ENCODE measurements around the gene OPCML. TPM values are rescaled to one million over a fixed set of nuclear protein-coding genes. Genes with fewer than 3 reads are reported as not detected.

The OPCML gene
- total and polyA plus RNA-seq, 4 donors = under 0.01 to 0.01 TPM; not detected in 2

DNA sequence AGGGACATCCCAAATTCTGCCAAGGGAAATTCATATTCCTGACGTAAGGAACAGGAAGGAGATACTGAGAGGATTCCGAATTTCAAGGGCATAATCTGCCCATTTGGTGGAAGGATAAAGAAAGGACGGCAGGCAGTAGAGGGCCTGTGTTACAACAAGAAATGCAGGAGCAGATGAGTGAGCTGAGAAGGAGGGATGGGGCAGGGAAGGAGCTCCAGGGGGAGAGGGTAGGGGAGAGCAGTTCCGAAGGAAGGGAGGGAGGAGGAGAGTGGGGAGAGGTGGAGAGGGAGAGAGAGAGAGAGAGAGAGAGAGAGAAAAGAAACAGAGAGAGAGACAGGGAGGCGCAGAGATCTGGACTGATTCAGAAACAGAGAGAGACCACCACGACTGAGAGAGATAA, 843 bp downstream of the OPCML start:
- H3K9ac ChIP-seq (ENCODE audit: low read depth in 1 of 2, low read length in 2 of 2) = no peak overlapping the region
- TF ChIP-seq RAD21 (IDR thresholded peaks at IDR 0.05) (no peak), REST (IDR thresholded peaks at IDR 0.05) (no peak), CTCF (IDR thresholded peaks at IDR 0.05; ENCODE audit: low read depth, low read length, missing input control) (no peak), HNF4G (IDR thresholded peaks at IDR 0.05) (no peak), ATF3 (IDR thresholded peaks at IDR 0.05) (no peak), NR2F2 (IDR thresholded peaks at IDR 0.05) (no peak), SP1 (IDR thresholded peaks at IDR 0.05) (no peak), FOXA2 (IDR thresholded peaks at IDR 0.05) (no peak), JUND (IDR thresholded peaks at IDR 0.05) (no peak), EGR1 (IDR thresholded peaks at IDR 0.05; ENCODE audit: low read depth in 2 of 2) (no peak), FOXA1 (IDR thresholded peaks at IDR 0.05) (no peak), RXRA (IDR thresholded peaks at IDR 0.05) (no peak), TAF1 (conservative IDR thresholded peaks at IDR 0.05) (no peak), HNF4A (conservative IDR thresholded peaks at IDR 0.05) (no peak), MAX (IDR thresholded peaks at IDR 0.05) (no peak), YY1 (IDR thresholded peaks at IDR 0.05) (no peak), GABPA (IDR thresholded peaks at IDR 0.05 in 1 of 2, conservative IDR thresholded peaks at IDR 0.05 in 1 of 2) (no peak)
- TF ChIP-seq, protein P1, sequence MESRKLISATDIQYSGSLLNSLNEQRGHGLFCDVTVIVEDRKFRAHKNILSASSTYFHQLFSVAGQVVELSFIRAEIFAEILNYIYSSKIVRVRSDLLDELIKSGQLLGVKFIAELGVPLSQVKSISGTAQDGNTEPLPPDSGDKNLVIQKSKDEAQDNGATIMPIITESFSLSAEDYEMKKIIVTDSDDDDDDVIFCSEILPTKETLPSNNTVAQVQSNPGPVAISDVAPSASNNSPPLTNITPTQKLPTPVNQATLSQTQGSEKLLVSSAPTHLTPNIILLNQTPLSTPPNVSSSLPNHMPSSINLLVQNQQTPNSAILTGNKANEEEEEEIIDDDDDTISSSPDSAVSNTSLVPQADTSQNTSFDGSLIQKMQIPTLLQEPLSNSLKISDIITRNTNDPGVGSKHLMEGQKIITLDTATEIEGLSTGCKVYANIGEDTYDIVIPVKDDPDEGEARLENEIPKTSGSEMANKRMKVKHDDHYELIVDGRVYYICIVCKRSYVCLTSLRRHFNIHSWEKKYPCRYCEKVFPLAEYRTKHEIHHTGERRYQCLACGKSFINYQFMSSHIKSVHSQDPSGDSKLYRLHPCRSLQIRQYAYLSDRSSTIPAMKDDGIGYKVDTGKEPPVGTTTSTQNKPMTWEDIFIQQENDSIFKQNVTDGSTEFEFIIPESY (IDR thresholded peaks at IDR 0.05) = no peak
- DNase-seq (ENCODE audit: low spot score) = no peak
- no peaks in the 10 kb centered on the region for H3K36me3 ChIP-seq (ENCODE audit: control insufficient read depth in 4 of 4, insufficient read depth in 3 of 4, low read depth in 1 of 4, low read length in 3 of 4)
- H3K4me3 ChIP-seq (ENCODE audit: low read depth in 1 of 3, low read length in 3 of 3) = no peak overlapping the region
- peaks cover 0 to 2% (median 0%) of the 10 kb centered on the region in 4 donors for H3K4me1 ChIP-seq (ENCODE audit: control insufficient read depth in 4 of 4, insufficient read depth in 4 of 4, low read length in 3 of 4)
- H3K9me3 ChIP-seq (ENCODE audit: control insufficient read depth in 4 of 4, low read length in 3 of 4) = no peaks in the 10 kb centered on the region
- H3K27me3 ChIP-seq (ENCODE audit: control insufficient read depth in 4 of 4, insufficient read depth in 4 of 4, low read length in 3 of 4) = peaks cover 0 to 17% (median 6%) of the 10 kb centered on the region in 4 donors
- H3K27ac ChIP-seq (ENCODE audit: low read depth in 1 of 2, low read length in 2 of 2) = no peak overlapping the region
- WGBS = 14% methylated on average over 6 of the region's 6 CpGs
